ENCODE measurements around the gene TAS2R14. TPM values are rescaled to one million over a fixed set of nuclear protein-coding genes. Genes with fewer than 3 reads are reported as not detected.

TAS2R14 gene
- total and polyA plus RNA-seq, 7 donors = 1.1 to 6.9 (median 5.6) TPM; not detected in 2

DNA sequence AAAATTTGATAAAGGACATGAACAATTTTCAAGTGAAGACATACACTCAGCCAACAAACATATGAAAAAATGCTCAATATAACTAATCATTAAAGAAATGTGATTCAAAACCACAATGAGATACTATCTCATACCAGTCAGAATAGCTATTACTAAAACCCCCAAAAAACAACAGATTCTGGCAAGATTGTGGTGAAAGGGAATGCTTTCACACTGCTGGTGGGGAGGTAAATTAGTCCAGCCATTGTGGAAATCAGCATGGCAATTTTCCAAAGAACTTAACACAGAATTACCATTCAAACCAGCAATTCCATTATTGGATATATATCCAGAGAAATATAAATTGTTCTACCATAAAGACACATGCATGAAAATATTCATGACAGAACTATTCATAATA is 18.7 kb upstream of the TAS2R14 start:
- Histone ChIP-seq H3K27me3 (no peaks in the 10 kb centered on the region), H3K4me3 (no peak overlapping the region), H3K4me1 (no peaks in the 10 kb centered on the region), H3K36me3 (no peaks in the 10 kb centered on the region), H3K9me3 (no peaks in the 10 kb centered on the region), H3K27ac (no peak overlapping the region)
- TF ChIP-seq POLR2A (IDR thresholded peaks at IDR 0.05) = no peak
- TF ChIP-seq, protein P1, sequence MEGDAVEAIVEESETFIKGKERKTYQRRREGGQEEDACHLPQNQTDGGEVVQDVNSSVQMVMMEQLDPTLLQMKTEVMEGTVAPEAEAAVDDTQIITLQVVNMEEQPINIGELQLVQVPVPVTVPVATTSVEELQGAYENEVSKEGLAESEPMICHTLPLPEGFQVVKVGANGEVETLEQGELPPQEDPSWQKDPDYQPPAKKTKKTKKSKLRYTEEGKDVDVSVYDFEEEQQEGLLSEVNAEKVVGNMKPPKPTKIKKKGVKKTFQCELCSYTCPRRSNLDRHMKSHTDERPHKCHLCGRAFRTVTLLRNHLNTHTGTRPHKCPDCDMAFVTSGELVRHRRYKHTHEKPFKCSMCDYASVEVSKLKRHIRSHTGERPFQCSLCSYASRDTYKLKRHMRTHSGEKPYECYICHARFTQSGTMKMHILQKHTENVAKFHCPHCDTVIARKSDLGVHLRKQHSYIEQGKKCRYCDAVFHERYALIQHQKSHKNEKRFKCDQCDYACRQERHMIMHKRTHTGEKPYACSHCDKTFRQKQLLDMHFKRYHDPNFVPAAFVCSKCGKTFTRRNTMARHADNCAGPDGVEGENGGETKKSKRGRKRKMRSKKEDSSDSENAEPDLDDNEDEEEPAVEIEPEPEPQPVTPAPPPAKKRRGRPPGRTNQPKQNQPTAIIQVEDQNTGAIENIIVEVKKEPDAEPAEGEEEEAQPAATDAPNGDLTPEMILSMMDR (IDR thresholded peaks at IDR 0.05) = no peak
- TF ChIP-seq POLR2AphosphoS5 (IDR thresholded peaks at IDR 0.05) = no peak
- no peak for TF ChIP-seq EP300 (IDR thresholded peaks at IDR 0.05)
- no peak for DNase-seq
- intact Hi-C loops (cut with DNase I) = no loop called here

DNA sequence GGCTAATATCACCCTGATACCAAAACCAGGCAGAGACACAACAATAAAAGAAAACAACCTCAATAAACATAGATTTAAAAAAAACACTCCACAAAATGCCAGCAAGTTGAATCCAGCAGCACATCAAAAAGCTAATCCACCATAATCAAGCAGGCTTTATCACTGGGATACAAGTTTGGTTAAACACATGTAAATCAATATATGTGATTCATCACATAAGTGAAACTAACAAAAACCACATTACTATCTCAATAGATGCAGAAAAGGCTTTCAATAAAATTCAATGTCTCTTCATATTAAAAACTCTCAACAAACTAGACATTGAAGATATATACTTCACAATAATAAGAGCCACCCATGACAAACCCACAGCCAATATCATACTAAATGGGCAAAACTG is 17.0 kb upstream of the TAS2R14 start:
- Histone ChIP-seq H3K4me3 (no peak overlapping the region), H3K4me1 (no peaks in the 10 kb centered on the region), H3K27me3 (no peaks in the 10 kb centered on the region), H3K27ac (no peak overlapping the region), H3K36me3 (no peaks in the 10 kb centered on the region), H3K9me3 (no peaks in the 10 kb centered on the region)
- no peak for TF ChIP-seq POLR2AphosphoS5 (IDR thresholded peaks at IDR 0.05)
- DNase-seq = no peak
- intact Hi-C loops (cut with DNase I) = no loop called here

DNA sequence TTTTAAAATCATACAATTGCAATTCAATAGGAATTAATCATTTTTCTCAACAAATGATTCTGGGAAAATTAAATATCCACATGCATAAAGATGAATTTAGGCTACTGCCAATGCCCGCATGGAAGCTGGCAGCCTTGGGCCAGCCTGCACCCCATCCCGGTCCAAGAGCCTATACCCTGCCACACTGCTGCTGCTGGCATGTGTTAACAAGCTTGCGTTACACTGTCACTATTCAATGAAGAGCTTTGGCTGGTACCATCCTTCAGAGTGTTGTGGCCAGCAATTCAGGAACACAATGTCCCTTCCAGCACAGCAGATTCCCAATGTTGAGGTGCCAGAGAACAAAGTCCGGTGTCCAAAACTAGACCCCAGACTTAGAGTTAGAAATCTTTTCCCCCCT is 13.6 kb upstream of the TAS2R14 start:
- TF ChIP-seq, protein P1 (IDR thresholded peaks at IDR 0.05) = no peak
- no peak for TF ChIP-seq POLR2AphosphoS5 (IDR thresholded peaks at IDR 0.05)
- TF ChIP-seq EP300 (IDR thresholded peaks at IDR 0.05) = no peak
- no peak for TF ChIP-seq POLR2A (IDR thresholded peaks at IDR 0.05)
- DNase-seq = no peak
- intact Hi-C loops (cut with DNase I) = no loop called here
- no peaks in the 10 kb centered on the region for H3K4me1 ChIP-seq
- no peak overlapping the region for H3K27ac ChIP-seq
- no peak overlapping the region for H3K4me3 ChIP-seq
- H3K9me3 ChIP-seq = no peaks in the 10 kb centered on the region
- H3K36me3 ChIP-seq = no peaks in the 10 kb centered on the region
- 98 to 99% methylated on average over 4 of the region's 4 CpGs for WGBS, 2 donors
- H3K27me3 ChIP-seq = no peaks in the 10 kb centered on the region

DNA sequence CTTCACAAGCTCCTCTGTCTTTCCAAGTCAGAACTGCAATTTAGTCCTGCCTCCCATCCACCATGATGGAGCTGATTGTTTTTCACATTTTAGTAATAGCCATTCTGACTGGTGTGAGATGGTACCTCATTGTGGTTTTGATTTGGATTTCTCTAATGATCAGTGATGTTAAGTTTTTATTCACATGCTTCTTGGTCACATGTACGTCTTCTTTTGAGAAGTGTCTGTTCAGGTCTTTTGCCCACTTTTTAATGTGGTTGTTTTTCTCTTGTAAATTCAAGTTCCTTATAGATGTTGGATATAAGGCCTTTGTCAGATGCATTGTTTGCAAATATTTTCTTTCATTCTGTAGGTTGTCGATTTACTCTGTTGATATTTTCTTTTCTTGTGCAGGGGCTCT is 4.1 kb upstream of the TAS2R14 start:
- Histone ChIP-seq H3K27me3 (no peaks in the 10 kb centered on the region), H3K36me3 (no peaks in the 10 kb centered on the region), H3K27ac (no peak overlapping the region), H3K4me3 (no peak overlapping the region), H3K9me3 (no peaks in the 10 kb centered on the region), H3K4me1 (no peaks in the 10 kb centered on the region)
- intact Hi-C loops (cut with DNase I) = no loop called here
- TF ChIP-seq POLR2AphosphoS5 (IDR thresholded peaks at IDR 0.05) (no peak), POLR2A (IDR thresholded peaks at IDR 0.05) (no peak)
- TF ChIP-seq, protein P1 (IDR thresholded peaks at IDR 0.05) = no peak
- no peak for DNase-seq
- WGBS, 2 donors = 97 to 98% methylated on average over 2 of the region's 2 CpGs

DNA sequence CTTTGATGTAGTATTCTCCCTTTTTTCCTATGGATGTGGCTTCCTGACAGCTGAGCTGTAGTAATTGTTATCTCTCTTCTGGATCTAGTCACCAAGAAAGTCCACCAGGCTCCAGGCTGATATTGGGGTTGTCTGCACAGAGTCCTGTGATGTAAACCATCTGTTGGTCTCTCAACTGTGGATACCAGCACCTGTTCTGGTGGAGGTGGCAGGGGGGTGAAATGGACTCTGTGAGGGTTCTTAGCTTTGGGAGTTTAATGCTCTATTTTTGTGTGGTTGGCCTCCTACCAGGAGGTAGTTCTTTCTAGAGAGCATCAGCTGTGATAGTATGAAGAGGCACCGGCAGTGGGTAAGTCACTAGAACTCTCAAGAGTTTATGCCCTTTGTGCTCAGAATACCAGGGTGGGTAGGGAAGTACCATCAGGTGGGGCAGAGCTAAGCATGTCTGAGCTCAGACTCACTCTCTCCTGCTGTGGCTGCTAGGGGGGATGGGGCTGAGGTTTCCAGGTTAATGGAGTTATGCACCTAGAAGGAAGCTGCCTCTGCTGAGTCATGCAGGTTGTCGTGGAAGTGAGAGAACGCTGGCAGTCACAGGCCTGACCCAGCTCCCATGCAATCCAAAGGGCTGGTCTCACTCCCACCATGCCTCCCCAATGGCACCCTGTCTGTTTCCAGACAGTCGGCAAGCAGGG is 3.0 kb upstream of the TAS2R14 start:
- intact Hi-C loops (cut with DNase I) = no loop called here
- 66 to 84% methylated on average over 4 of the region's 4 CpGs for WGBS, 2 donors
- TF ChIP-seq POLR2A (IDR thresholded peaks at IDR 0.05) = no peak
- no peak for TF ChIP-seq EP300 (IDR thresholded peaks at IDR 0.05)
- TF ChIP-seq, protein P1 (IDR thresholded peaks at IDR 0.05) = no peak
- TF ChIP-seq POLR2AphosphoS5 (IDR thresholded peaks at IDR 0.05) = no peak

More for the DNA sequence above, 3.0 kb upstream of the TAS2R14 start:
- Histone ChIP-seq H3K4me3 (no peak overlapping the region), H3K36me3 (no peaks in the 10 kb centered on the region), H3K4me1 (no peaks in the 10 kb centered on the region), H3K27me3 (no peaks in the 10 kb centered on the region), H3K9me3 (no peaks in the 10 kb centered on the region), H3K27ac (no peak overlapping the region)
- DNase-seq = no peak
